Panc1 (cell line): ENCODE measurements around the gene EXD1. TPM values are rescaled to one million over a fixed set of nuclear protein-coding genes. Genes with fewer than 3 reads are reported as not detected.
"Not testable (repeated sequence)": the region's sequence is repeated elsewhere in the genome, so short reads cannot be mapped to it uniquely, and the experiment has no call there.

Experiments
- ATAC-seq: fragments of 200-7000 bp; cut with Tn5 transposase; 2 replicates; pipeline ENCODE4 v1.9.1; 2020; ENCODE audit warnings: mild to moderate bottlenecking, moderate library complexity
- BruUV-seq: library from RNA; stranded (reverse); fragments of 400-500 nt; replicated peaks from 2 replicates; lab custom pipeline; 2021; lab: Mats Ljungman, UMichigan
- CTCF ChIA-PET: fragments of 300-600 bp; sonication (Branson Sonifier 250); formaldehyde crosslinking; loops from one replicate; lab custom pipeline; 2022; ENCODE audit warnings: antibody characterized with exemption; lab: Charles Lee
- POLR2A ChIA-PET: fragments of 300-600 bp; sonication (Branson Sonifier 250); formaldehyde crosslinking; loops from one replicate; lab custom pipeline; 2022; ENCODE audit warnings: antibody characterized with exemption; lab: Charles Lee
- DNase-seq: peaks from one replicate; pipeline ENCODE4 v3.0.0-alpha.2; 2010; ENCODE audit warnings: low read depth, low spot score
- H3K27ac ChIP-seq: 2 replicates; pipeline ENCODE4 v1.5.1; 2011; ENCODE audit warnings: mild to moderate bottlenecking, low read length, inconsistent platforms
- H3K27me3 ChIP-seq: fragments of 200-500 bp; sonication (Bioruptor generic); 2 replicates; pipeline ENCODE4 v1.6.0; 2014; ENCODE audit warnings: low read length, inconsistent platforms; ENCODE audit not compliant: control insufficient read depth, insufficient read depth
- H3K36me3 ChIP-seq: fragments of 200-500 bp; sonication (Bioruptor generic); 2 replicates; pipeline ENCODE4 v1.5.1; 2014; ENCODE audit warnings: inconsistent platforms, mild to moderate bottlenecking, low read length, moderate library complexity; ENCODE audit not compliant: control insufficient read depth, insufficient read depth
- H3K4me1 ChIP-seq: 2 replicates; pipeline ENCODE4 v1.5.1; 2011; ENCODE audit warnings: inconsistent platforms, mild to moderate bottlenecking, low read length, moderate library complexity; ENCODE audit not compliant: control insufficient read depth, insufficient read depth
- H3K4me3 ChIP-seq, 2 experiments: 2 replicates each; pipeline ENCODE4 v1.5.1; 2011 to 2012; ENCODE audit warnings: low read depth in 2 of 2, low read length in 2 of 2, mild to moderate bottlenecking in 2 of 2, inconsistent platforms in 1 of 2, moderate library complexity in 1 of 2
- H3K9me3 ChIP-seq: fragments of 200-500 bp; sonication (Bioruptor generic); 2 replicates; pipeline ENCODE4 v1.5.1; 2014; ENCODE audit warnings: low read depth, mild to moderate bottlenecking, inconsistent platforms, low read length, moderate library complexity; ENCODE audit not compliant: control insufficient read depth, insufficient read depth
- CTCF ChIP-seq: fragments of 450-650 bp; IDR thresholded peaks from 2 replicates; pipeline ENCODE4 v1.5.1; 2017; ENCODE audit warnings: mild to moderate bottlenecking
- POLR2AphosphoS5 ChIP-seq: IDR thresholded peaks from 2 replicates; pipeline ENCODE4 v1.6.1; 2012; ENCODE audit warnings: mild to moderate bottlenecking, low read depth, low read length, moderate library complexity
- REST ChIP-seq, 2 experiments: IDR thresholded peaks; 2 replicates each; pipeline ENCODE4 v1.6.1; 2011 to 2012; ENCODE audit warnings: low read depth in 2 of 2, control low read depth in 1 of 2, low read length in 1 of 2, mild to moderate bottlenecking in 1 of 2, moderate library complexity in 1 of 2; ENCODE audit not compliant: insufficient read depth in 1 of 2
- SIN3A ChIP-seq: IDR thresholded peaks from 2 replicates; pipeline ENCODE4 v1.6.1; 2012; ENCODE audit warnings: low read depth, mild to moderate bottlenecking, low read length, moderate library complexity, borderline replicate concordance; ENCODE audit not compliant: insufficient read depth
- TCF7L2 ChIP-seq: IDR thresholded peaks from 2 replicates; pipeline ENCODE4 v1.6.1; 2011; ENCODE audit warnings: mild to moderate bottlenecking, low read depth, low read length, inconsistent platforms
- in situ Hi-C: cut with HindIII; loops from 2 replicates; pipeline ENCODE4 v1.10.0; 2016; ENCODE audit warnings: low sequenced_read_pairs, low pct_unique_long_range_greater_than_20kb
- intact Hi-C: fragments of 100-400 bp; cut with micrococcal nuclease; formaldehyde crosslinking; loops from one replicate; pipeline ENCODE4 v1.10.0; 2022; ENCODE audit not compliant: unreplicated experiment
- total RNA-seq: library from RNA; stranded (reverse); gene quantifications from one replicate; pipeline ENCODE4 v1.2.1, GENCODE V29; 2021; ENCODE audit not compliant: unreplicated experiment

The EXD1 gene
- total RNA-seq, 1 experiment from 2014 or later, result 0.15 TPM

GRCh38 chr15:41263891-41264351 is 33.4 kb upstream of the EXD1 start:
- in situ Hi-C loops (no loop called here), intact Hi-C loops (no loop called here)
- ChIA-PET POLR2A (no interaction called here), CTCF (no interaction called here)
- no peak overlapping the region for H3K27ac ChIP-seq
- H3K4me1 ChIP-seq, result peaks cover 2% of the 10 kb centered on the region; the same call in 1 of the 2 replicates
- H3K27me3 ChIP-seq, result no peaks in the 10 kb centered on the region
- no peak for ATAC-seq
- no peaks in the 10 kb centered on the region for H3K9me3 ChIP-seq
- H3K36me3 ChIP-seq, result no peaks in the 10 kb centered on the region; the same call in 1 of the 2 replicates
- no peak overlapping the region for H3K4me3 ChIP-seq
- TF ChIP-seq SIN3A (no peak), POLR2AphosphoS5 (no peak), CTCF (no peak), TCF7L2 (no peak), REST (IDR thresholded peaks at IDR 0.05; ENCODE audit: insufficient read depth in 1 of 2, low read depth in 2 of 2, low read length in 1 of 2) (no peak)
- no TSS peak for BruUV-seq
- no peak for DNase-seq

GRCh38 chr15:41262571-41262970 is 32.0 kb upstream of the EXD1 start:
- Histone ChIP-seq H3K36me3 (peaks cover 2% of the 10 kb centered on the region), H3K9me3 (no peaks in the 10 kb centered on the region), H3K4me1 (peaks cover 4% of the 10 kb centered on the region; the same call in 1 of the 2 replicates), H3K27ac (no peak overlapping the region), H3K27me3 (no peaks in the 10 kb centered on the region), H3K4me3 (no peak overlapping the region)
- POLR2A ChIA-PET, result no interaction called here
- no peak for TF ChIP-seq POLR2AphosphoS5
- TF ChIP-seq SIN3A, result no peak
- TF ChIP-seq TCF7L2, result no peak
- TF ChIP-seq CTCF, result no peak
- TF ChIP-seq REST (IDR thresholded peaks at IDR 0.05; ENCODE audit: insufficient read depth in 1 of 2, low read depth in 2 of 2, low read length in 1 of 2), result no peak
- no peak for ATAC-seq
- in situ Hi-C loops (no loop called here), intact Hi-C loops (no loop called here)
- BruUV-seq, result no TSS peak
- CTCF ChIA-PET, result no interaction called here
- DNase-seq, result no peak

GRCh38 chr15:41260924-41261323 is 30.4 kb upstream of the EXD1 start:
- DNase-seq, H3K27me3 ChIP-seq, H3K27ac ChIP-seq, CTCF ChIA-PET, intact Hi-C loops, H3K4me3 ChIP-seq, POLR2A ChIA-PET, in situ Hi-C loops, ATAC-seq, H3K36me3 ChIP-seq, BruUV-seq, H3K4me1 ChIP-seq, H3K9me3 ChIP-seq: not testable (repeated sequence)
